Superior temporal gyrus (tissue), 1 donor: Measurements from ENCODE around the gene NFATC2.
"Not testable (repeated sequence)": the region's sequence is repeated elsewhere in the genome, so short reads cannot be mapped to it uniquely, and the experiment has no call there.

Experiments used
- DNase-seq: peaks from one replicate; pipeline ENCODE4 v3.0.0-alpha.2; 2016; ENCODE audit errors: extremely low spot score

The NFATC2 gene

DNA sequence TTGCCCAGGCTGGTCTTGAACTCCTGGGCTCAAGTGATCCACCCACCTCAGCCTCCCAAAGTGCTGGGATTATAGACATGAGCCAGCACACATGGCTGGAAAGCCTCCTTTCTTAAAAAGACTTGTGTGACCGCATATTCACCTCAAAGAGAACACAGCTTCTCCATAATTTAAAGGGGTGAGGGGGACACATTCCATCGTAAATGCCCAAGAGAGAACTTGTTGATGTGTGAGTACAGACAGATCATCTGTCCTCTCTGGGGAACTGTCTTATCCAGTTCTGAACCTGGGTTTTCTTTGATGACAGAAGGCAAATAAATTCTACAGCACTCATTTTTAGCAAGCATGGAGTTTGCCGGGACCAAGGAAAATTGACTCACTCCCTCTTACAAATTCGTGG lies 47.2 kb downstream of the NFATC2 start:
- DNase-seq: no peak

DNA sequence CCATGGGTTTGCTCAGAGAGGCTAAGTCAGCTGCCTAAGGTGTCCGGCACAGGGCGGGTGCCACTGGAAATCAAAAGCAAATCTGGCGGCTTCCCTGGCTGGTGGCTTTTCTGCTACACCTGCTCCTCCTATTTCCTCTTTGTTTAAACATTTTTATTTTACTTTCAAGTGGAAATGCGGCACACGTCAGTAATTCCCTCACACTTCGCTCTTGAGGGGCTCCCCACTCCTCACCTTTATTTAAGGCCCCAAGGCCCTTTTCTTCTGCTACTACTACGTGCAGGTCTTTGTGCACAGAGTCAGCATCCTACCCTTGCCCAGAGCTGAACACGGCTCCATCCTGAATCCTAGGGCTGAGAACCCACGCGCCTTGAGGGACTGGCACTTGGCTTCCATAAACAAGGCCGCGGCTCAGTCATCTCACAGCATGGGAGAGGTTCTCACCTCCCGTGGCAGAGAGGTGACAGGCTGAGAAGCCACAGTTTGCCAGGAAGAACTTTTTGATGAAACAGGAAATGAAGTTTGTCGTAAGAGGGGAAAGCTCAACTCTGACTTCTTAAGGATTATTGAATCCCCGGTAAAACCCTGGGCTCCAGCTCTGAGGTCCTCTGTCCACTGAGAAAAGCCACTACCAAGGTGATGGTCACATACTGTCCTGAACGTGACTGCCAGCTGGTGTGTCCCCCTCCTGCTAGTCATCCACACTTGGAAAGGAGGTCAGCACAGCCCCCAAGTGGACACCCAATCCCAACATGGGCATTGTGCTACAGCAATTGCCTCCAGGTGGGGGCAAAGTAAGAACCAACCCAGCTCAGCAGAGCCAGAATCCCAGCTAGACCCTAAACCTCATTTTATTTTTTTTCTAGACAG lies 48.0 kb downstream of the NFATC2 start:
- no peak for DNase-seq

DNA sequence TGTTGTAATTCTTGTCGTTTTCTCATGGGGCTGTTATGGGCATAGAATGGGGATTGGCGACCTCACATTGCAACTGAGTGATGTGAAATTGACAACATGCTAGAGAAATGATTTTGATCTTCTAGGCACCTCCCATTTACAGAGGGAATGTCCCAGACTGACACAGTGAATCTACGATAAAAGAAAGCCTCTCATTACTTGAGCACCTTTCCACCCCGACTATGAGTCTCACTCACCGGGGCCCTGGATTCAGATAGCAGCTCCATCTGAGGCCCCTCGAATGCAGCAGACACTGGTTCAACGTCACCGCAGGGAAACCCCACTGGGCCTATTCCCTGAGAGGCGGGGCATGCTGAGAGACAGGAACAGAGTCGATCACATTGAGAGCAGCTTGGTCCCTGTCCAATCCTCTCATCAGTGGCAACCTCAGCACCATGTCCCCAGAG lies 49.1 kb downstream of the NFATC2 start:
- DNase-seq: no peak

DNA sequence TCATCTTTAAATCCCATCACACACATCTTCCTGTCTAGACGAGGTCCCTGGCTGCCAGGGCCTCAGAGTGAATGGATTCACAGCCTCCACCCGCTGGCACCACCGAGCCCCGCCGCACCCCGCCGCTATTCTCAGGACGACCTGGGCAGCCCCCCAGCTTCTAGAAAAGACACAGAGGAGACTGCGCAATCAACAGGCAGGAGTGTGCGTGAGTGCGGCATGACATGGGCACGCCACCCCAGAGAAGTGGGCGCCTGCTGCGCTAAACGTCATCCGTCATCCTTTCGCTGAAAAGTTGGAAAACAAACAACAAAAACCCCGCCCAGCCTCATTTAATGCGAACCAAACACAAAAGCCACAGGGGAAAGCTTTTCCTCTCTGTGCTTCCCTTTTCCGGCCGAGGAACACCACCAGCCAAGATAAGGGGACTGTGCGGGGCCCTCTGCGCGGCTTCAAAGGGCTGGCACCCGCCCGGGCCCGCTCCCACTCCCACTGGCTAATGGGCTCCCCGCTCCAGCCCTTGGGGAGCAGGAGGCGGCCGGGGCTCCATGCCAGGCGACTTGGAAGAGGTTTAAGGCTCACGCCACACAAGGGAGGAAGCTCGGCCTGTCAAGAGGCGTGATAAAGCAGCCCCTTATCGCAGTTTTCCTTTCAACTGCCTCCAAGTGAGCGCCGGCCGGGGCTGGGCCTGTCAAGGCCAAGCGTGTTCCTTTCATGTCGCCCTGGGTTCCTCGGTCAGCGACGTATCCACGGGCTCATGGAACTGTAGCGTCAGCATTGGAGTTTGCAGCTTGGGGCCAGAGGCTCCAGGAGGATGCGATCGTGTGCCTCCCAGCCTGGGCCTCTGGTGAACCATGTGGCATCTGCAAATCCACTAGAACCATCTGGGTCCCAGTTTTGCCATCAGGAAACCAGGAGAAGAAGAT lies 50.1 kb downstream of the NFATC2 start:
- no peak for DNase-seq

DNA sequence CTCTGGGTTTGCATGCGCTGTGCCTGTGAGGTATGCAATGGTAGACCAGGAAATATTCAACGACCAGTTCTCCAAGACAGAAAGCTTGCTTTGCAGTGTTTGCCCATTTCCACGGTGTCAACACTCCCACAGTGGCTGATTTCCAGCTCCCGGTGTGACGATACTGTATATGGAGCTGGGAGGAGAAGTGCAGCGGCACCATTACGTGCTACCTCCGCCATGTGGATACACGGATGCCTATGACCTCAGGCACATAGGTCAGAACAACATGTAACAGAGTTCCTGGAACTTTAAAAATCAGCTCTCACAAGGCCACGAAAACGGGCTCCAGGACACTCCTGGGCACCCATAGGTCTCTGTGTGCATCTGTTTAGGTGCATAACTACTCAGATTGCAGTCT lies 51.1 kb downstream of the NFATC2 start:
- DNase-seq: no peak

DNA sequence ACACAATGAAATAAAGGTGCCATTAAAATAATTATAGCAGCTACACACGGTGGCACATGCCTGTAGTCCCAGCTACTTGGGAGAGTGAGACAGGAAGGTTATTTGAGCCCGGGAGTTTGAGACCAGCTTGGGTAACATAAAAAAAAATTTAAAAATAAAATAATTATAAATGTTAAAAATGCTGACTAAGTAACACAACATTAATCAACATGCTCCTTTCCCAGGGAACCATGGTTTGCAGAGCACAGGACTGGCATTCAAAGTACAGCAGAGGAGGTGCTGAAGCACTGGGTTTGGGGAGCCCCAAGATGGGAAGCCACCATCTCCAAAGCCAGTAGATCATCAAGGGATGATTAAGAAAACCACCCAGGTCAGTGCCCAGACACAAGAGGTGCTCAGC lies 51.9 kb downstream of the NFATC2 start:
- DNase-seq: no peak

DNA sequence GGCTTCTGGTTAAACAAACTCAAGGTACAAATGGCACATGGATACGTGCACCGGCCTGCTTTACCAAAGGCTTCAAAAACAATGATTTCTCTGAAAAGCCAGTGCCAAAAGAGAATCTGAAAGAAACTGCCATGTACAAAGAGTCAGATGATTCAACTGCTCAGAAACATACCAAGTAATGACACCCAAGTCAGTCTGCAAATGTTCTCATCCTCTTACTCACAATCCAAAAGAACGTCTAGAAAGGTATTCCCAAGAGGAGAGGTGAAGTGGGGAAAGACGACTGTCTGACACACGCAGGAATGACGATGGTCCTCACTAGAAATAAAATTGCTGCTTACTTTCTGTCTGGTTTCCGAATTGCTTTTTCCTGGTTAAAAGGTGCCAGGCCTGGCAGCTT lies 52.9 kb downstream of the NFATC2 start:
- DNase-seq: no peak

DNA sequence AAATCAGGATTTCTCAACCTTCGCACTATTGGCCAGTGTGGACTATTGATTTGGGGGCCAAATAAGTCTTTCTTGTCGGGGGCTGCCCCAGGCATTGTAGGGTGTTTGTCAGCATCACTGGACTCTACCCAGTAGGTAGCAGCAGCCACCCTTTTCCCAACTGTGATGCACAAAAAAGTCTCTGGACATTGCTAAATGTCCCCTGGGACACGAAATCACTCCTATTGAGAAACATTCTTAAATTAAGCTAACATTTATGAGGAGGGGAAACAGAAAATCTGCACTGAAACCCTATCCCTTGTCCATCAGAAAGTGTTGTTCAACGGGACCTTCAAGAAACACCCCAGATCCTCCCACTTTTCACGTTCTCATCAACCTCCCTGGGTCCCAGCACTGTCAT lies 54.2 kb downstream of the NFATC2 start:
- no peak for DNase-seq

DNA sequence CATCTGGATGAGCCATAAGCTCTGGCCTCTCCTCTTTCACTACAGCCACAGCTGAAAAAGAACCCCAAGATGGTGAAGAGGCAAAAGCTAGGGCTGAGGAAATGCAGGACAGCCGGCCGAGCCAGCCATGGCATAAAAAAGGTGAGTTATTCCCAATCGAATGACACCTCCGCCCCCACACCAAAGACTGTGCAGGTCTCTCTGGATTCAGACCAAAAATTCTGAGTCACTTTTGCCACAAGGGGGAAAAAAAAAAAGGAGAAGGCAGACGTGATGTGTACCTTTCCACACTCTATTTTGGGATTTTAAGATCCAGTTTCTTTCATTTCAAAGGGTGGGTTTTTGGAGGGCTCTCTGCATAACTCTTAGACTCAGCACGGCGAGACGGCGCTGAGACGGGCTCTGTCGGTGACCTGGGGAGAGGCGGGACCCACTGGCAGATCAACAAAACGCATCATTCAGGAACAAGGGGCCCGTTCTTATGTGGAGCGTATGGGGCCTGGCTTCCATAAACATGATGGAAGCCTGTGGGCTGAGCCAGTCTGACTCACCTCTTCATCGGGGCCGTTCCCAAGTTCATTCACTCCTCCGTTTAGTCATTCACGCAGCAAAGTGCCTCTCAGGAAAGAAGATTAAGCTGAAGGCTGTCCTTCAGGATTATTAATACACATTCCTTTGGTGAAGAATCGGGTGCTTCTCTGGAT lies 54.8 kb downstream of the NFATC2 start:
- DNase-seq: no peak

DNA sequence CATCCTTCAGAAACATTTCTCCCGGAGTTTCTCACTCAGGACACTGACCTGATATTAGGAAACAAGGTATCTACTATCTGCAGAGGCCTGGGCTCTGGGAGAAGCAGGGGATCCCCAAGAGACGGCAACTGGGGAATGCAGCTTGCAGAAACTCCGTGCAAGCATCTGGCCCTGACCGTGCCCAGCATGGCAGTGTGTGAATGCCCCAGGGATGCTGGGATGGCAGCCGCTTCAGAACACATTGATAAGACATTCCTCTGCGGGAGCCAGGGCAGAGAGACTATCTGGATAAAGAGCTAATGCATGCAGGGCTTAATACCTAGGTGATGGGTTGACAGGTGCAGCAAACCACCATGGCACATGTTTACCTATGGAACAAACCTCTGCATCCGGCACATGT lies 55.4 kb downstream of the NFATC2 start:
- DNase-seq: no peak

DNA sequence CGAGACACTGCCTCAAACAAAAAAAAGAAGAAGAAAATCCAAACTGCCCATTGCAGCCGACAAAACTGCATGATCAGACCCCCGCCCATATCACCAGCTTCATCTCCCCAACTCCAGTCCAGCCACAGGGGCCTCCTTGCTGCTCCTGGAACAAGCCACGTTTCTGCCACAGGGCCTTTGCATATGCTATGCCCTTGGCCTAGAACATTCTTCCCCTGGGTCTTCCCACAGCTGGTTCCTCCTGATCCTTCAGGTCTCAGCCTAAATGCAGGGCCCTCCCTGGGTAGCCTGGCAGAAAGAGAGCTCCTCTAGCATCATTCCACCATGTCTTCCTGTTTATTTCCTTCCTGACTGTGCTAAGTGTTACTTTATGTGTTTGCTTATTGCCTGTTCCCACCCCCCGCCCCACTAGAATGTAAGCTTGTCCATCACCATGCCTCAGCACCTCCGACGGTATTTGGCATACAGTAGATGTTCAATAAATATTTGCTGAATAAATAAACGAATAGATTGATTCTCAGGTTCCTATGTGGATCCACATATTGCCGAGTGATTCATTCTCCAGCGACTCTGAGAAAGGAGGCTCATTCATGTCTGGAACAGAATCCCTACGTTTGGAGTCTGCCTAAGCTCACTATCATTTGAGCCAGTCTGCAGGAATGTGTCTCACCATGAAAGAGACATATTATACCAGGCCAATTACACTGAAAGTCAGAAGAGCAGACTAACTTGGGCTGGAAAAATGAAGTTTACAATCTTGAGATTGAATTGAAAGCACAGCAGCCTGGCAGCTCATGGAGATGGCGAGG lies 56.1 kb downstream of the NFATC2 start:
- DNase-seq: no peak

DNA sequence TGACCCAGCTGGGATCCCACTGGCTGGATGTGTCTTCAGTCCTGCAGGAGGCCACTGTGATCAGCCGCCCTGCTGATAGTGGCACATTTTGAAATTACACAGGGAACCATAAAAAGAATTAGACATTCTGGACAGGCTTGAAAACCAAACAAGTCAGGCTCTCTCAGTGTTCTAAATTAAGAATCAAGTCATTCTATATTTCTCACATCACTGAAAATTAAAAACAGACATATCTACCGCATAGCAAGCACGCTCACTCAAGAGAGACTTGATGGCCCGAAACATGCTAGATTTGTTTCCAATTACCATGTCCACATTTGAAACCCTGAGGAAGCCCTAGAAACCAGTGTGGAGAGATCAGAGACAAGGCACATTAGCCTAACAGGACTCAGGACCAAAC lies 57.7 kb downstream of the NFATC2 start:
- DNase-seq: no peak

DNA sequence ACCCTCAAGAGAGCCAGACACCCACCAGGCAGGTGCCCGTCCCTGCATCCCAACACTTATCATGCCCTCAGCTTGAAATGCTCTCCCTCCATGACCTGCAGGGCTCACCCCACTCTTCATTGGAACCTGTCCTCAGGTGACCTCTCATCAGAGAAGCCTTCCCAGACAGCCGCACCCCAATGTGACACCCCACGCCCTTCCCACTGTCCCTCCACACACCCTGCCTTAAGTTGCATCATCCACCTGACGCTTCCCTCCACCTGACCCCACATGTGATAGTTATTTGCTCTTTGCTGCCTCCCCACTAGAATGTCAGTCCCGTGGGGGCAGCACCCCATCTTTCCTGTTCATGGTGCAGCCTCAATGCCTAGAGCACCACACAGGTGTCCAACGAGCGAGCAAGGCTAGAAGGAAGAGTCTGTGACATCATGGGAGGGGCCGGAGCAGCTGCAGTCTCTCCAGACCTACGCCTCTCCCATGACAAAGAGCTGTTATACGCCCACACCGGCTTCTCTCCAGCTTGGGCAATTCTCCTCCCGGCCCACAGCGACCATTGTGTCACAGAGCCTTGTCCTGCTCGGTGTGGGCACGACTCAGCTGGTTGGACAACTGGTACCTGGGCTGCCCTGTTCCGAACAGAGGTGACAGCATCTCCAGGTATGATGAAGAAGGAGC lies 58.2 kb downstream of the NFATC2 start:
- no peak for DNase-seq

DNA sequence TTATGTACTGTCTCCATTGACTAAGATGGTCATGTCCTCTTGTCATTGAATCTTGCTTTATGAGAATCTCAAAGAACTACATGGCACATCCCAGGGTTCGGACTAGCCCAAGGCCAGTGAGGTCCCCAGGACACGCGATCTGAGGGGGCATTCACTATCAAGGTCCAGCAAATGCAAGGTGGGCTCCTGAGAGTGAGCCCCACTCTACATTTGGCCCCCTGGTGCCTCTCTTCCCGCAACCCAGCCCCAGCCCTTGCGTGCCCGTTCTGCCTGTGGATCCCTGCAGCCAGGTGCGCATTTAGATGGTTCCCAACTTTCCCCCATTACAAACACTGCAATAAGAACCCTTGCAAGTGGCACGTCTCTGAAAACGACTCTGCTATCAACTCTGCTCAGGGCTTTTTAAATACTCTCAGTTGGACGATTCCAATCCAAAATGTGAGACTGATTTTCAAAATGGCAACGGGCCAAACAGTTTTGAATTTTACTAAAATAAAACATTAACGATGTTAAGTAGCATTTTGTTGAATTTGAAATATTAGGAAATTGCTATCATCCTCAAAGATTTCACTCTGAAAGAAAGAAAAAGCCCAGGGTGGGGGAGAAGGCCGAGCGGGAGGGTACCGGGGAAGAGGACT lies 59.6 kb downstream of the NFATC2 start:
- no peak for DNase-seq

DNA sequence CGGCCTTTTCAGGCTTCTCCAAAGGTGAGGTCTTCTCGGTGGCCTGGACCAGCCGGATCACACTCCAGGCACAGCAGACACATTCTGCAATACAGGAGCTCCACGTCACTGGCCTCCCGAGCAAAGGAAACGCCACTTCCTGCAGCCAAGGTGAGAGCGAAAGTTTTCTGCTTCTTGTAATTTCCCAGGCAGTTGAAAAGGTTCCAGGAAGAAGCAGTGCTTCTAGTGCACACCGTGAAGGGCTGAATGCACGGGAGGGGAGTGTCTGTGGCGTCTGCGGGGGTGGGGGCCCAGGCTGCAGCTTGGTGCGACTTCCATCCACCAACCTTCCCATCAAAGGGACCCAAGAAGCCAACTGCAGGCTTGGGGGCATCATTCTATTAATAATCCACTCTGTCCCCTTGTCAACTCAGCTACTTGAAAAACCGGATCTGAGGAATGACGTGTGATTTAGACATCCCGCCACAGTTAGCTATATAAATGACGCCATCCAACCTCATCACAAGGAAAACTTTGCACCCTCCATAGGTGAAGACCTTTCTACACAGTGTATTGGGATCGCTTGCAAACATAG lies 61.1 kb downstream of the NFATC2 start:
- no peak for DNase-seq

DNA sequence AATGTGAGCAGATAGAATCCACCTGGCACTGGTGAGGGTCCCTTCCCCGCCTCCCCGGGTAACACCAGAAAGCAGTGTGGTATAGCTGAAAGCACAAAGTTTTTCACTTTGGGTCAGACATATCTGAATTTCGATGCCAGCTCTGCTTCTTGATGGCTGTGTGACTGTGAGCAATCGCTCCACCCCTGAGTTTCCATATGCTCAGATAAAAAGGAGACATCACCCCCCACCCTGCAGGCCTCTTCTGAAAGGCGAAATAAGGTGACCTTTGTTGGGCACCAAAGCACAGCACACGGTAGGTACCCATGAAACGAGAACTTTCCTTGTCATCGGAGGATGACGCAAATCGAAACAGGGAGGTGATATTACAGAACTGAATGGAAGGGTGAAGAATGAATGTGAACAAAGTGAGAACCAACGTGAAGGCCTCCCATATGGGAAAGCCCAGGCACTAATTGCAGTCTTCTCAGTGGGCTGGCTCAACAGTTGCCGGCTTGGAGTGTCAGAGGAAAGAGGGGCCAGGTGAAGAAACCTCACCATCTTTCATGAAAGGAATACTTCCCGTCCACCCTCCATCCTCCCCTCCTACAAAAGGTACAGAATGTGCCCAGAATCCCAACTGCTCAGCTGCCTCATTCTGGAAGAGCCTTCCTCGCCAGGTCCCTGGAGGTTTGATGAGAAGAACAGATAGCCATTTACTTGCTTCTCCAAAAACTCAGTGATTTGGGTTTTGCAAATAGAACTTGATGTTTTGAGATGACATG lies 61.8 kb downstream of the NFATC2 start:
- no peak for DNase-seq

DNA sequence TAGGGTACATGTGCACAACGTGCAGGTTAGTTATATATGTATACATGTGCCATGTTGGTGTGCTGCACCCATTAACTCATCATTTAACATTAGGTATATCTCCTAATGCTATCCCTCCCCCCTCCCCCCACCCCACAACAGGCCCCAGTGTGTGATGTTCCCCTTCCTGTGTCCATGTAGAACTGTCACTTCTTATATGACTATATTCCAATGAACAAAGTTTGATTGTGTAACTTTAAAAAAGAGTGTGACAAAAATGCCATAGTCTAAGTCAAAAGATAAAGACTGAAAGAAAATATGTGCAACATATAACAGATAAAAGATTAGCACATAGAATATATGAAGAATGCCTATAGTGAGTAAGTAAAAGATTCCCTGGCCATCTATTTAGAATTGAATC lies 66.4 kb downstream of the NFATC2 start:
- DNase-seq: not testable (repeated sequence)

DNA sequence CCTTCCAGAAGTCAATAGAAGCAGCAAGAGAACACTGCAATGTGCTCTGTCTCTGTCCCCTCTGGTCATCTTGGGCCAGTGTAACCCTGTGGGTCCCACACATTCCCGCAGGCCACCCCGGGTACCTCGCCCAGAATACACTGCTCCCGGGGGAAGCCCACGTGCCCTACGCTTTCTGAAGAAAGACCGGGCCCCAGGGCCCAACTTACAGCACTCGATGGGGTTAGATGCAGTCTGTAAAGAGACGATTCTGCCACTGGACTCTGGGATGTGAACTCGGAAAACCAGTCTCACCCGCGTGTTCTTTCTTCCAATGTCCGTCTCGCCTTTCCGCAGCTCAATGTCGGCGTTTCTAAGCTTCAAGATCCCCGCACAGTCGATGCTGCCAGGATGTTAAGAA lies 68.7 kb downstream of the NFATC2 start:
- no peak for DNase-seq

DNA sequence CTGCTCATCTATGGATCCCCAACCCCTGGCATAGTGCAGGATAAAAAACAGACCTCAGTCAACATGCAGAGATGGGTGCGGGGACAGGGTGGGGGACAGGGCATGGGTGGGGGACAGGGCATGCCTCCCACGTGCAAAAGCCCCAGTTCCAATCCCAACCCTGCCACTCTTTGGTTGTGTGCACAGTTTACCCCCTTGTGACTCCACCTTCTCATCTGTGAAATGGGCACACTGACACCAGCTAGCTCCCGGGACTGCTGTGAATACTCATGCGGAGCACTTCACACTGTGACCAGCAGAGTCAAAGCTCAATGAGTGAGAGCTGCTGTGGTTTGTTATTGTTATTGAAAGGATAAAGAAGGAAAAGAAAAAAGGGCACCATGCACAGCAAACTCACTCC lies 69.3 kb downstream of the NFATC2 start:
- DNase-seq: no peak
